Thyroid gland (tissue), 4 donors: ENCODE measurements around the gene ZNF358.

Experiments used
- CTCF ChIP-seq, 6 experiments: fragments of 200-600 bp in 3 of 6; fragments of 450-650 bp in 3 of 6; sonication (generic) in 3 of 6; IDR thresholded peaks; one replicate each; pipeline ENCODE4 v1.5.1; 2016 to 2019; ENCODE audit warnings: antibody characterized with exemption in 6 of 6, mild to moderate bottlenecking in 2 of 6, inconsistent platforms in 1 of 6, moderate library complexity in 1 of 6
- POLR2A ChIP-seq, 2 donors: fragments of 450-650 bp; IDR thresholded peaks; one replicate each; pipeline ENCODE4 v1.6.1; 2017; ENCODE audit warnings: antibody characterized with exemption in 2 of 2, mild to moderate bottlenecking in 2 of 2, moderate library complexity in 1 of 2

DNA sequence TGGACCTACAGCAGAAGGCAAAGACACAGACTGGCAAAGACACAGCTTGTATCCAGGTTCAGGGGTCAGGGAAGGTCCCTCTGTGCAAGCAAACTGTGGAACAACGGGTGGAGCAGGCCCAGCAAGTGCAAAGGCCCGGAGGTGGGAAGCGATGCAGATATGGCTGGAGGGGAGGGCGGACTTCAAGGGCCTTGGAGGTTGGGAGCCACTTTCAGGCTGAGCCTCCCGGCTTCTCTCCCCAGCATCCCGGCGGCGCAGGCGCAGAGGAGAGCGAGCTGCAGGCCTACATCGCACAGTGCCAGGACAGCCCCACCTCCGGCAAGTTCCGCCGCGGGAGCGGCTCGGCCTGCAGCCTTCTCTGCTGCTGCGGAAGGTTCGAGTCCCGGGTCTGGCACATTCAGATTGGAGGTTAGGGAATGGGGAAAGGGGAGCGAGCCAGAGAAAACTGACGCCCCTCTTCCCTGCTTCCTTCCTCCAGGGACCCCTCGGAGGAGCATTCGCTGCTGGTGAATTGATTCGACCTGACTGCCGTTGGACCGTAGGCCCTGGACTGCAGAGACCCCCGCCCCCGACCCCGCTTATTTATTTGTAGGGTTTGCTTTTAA is 17.5 kb downstream of the ZNF358 start:
- TF ChIP-seq POLR2A (IDR thresholded peaks at IDR 0.05) (no peak), CTCF (IDR thresholded peaks at IDR 0.05) (no peak)
